ENCODE measurements around the gene STK31.
"Not testable (repeated sequence)": the region's sequence is repeated elsewhere in the genome, so short reads cannot be mapped to it uniquely, and the experiment has no call there.

Gene STK31

DNA sequence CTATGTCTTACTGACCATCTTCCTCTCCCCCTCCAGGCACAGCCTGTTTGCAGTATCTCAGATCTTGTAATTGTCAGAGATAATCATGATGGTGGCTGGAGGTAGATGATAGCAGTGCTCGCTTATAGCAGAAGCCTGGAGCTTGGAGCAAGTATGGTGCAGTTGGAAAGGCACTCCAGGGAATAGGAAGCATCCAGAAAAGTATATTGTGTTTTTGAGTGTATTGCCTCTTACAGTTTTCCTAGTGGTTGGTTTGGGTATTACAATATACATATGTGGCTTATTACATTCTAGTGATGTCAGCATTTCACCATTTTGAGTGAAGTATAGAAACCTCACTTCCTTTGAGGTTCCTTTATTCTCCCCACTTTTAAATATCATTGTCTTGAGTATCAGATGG, 101.5 kb downstream of the STK31 start:
- DNase-seq, result no peak

DNA sequence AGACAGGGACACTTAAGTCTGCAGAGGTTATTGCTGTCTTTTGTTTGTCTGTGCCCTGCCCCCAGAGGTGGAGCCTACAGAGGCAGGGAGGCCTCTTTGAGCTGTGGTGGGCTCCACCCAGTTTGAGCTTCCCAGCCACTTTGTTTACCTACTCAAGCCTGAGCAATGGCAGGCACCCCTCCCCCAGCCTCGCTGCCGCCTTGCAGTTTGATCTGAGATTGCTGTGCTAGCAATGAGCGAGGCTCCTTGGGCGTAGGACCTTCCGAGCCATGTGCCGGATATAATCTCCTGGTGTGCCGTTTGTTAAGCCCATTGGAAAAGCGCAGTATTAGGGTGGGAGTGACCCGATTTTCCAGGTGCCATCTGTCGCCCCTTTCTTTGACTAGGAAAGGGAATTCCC, 118.1 kb downstream of the STK31 start:
- not testable (repeated sequence) for DNase-seq

DNA sequence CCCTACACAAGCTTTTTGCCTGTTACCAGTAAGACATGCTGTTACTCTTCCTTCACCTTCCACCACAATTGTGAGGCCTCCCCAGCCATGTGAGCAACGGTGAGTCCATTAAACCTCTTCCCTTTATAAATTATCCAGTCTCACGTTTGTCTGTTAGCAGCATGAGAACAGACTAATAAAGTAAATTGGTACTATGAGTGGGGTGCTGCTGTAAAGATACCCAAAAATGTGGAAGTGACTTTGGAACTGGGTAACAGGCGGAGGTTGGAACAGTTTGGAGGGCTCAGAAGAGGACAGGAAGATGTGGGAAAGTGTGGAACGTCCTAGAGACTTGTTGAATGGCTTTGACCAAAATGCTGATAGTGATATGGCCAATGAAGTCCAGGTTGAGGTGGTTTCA, 122.7 kb downstream of the STK31 start:
- DNase-seq, result not testable (repeated sequence)

DNA sequence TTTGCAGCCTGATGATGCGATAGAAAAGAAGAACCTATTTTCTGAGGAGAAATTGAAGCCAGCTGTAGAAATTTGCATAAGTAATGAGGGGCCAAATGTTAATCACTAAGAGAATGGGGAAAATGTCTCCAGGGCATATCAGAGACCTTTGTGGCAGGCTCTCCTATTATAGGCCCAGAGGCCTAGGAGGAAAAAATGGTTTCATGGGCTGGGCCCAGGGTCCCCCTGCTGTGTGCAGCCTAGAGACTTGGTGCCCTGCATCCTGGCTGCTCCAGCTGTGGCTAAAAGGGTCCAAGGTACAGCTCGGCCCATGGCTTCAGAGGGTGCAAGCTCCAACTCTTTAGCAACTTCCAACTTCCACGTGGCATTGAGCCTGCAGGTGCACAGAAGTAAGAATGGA, 123.4 kb downstream of the STK31 start:
- DNase-seq, result no peak

DNA sequence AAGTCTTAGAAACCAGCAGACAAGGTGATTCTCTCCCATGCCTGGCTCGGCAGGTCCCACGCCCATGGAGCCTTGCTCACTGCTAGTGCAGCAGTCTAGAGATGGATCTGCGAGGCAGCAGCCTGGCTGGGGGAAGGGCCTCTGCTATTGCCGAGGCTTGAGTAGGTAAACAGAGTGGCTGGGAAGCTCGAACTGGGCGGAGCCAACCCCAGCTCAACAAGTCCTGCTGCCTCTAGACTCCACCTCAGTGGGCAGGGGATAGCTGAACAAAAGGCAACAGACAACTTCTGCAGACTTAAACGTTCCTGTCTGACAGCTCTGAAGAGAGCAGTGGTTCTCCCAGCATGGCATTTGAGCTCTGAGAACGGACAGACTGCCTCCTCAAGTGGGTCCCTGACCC, 134.8 kb downstream of the STK31 start:
- not testable (repeated sequence) for DNase-seq

DNA sequence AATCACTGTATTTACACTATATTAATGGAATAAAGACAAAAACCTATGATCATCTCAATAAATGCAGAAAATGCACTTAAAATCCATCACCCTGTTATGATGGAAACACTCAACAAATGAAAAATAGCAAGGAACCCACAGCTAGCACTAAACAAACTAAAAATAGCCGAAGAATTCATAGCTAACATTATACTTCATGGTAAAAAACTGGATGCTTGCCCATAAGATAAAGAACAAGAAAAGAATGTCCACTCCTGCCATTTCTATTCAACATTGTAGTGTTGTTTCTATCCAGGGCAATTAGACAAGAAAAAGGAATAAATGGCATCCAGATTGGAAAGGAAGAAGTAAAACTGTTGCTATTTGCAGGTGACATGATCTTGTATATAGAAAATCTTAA, 142.1 kb downstream of the STK31 start:
- DNase-seq, result no peak

DNA sequence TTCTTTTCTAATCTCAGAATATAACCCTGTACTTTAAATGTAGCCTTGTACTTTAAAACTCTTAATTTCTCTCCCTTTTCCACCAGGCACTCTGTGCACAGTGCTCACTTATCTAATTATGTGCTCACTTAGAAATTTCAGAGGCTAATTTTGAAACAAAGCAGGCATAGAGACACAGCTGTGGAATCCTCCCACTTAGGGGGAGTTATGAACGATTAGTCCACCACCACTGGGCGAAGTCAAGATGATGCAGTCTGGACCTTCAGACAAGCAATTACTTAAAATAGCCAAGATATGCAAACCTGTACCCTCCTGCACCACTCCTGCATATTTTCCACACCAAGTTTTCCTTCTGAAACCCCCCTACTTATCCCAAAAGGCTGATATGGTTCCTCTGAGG, 143.0 kb downstream of the STK31 start:
- no peak for DNase-seq

DNA sequence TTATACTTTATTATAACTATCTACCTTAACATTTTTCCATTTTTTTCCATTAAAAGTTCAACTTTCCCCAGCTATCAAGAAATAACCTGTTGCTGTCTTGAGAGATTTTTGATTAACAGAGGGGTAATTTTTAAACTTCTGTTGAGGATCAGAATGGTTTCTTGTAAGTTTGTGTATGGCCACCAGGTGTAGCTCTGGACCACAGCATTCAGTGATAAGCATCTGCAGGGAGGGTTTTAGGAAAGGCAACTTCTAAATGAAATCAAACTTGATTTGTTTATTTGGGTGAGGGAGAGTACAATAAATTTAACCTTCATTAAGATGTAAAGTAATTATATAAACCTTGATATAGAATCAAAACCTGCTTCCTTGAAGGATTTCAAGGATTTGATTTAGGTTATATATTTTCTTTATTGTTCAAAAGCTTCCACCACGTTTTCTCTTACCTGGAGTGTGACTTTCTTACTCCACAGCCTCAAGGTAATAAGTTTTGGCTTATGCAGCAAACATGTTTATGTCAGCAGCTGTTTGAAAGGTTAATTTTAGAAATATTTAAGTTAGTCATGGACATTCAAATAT, 153.3 kb downstream of the STK31 start:
- DNase-seq, result peak; percentile 7

DNA sequence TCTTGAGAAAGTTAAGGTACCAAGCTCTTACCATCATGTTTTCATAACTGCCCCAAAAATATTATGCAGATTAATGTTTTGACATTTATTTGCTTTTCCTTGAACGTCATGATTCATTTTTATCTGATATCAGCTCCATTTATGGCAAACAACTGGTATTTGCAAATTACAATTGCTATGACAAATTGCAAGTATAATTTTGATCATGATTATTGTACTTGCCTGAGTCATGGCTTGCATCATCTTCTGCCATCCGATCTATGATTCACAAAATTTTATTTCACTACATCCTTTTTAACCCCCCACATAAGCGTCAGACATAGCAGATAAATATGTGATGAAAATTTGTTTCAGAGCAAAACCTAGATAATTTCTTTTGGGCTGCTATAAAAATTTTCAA, 155.0 kb downstream of the STK31 start:
- no peak for DNase-seq

DNA sequence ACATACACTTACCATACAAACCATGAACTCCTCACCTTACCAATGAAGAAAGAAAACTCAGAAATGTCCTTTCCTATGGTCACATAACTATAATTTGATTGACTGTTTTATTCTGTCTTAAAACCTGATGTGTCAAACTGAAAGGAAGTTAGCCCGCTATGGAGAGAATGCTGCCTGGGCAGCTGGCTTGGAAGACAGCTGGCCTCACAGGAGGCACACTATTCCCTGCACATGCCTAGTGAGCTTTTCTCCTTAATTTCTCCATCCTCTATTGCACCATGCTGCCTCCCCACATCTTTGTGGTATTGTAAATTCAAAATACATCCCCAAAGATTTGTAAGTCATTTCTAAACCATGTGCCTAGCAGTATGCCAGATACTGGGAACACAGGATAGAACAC, 163.3 kb downstream of the STK31 start:
- no peak for DNase-seq

DNA sequence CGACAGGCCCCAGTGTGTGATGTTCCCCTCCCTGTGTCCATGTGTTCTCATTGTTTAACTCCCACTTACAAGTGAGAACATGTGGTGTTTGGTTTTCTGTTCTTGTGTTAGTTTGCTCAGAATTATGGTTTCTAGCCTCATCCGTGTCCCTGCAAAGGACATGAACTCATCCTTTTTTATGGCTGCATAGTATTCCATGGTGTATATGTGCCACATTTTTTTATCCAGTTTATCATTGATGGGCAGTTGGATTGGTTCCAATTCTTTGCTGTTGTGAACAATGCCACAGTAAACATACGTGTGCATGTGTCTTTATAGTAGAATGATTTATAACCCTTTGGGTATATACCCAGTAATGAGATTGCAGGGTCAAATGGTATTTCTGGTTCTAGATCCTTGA, 166.5 kb downstream of the STK31 start:
- DNase-seq, result not testable (repeated sequence)
